Measurements from ENCODE around the gene FALEC.
A peak's percentile ranks its signal among the peaks of the same experiment; 100 is the strongest.

FALEC gene
- 0.31 to 0.34 reads per million in 2 donors for total RNA-seq

DNA sequence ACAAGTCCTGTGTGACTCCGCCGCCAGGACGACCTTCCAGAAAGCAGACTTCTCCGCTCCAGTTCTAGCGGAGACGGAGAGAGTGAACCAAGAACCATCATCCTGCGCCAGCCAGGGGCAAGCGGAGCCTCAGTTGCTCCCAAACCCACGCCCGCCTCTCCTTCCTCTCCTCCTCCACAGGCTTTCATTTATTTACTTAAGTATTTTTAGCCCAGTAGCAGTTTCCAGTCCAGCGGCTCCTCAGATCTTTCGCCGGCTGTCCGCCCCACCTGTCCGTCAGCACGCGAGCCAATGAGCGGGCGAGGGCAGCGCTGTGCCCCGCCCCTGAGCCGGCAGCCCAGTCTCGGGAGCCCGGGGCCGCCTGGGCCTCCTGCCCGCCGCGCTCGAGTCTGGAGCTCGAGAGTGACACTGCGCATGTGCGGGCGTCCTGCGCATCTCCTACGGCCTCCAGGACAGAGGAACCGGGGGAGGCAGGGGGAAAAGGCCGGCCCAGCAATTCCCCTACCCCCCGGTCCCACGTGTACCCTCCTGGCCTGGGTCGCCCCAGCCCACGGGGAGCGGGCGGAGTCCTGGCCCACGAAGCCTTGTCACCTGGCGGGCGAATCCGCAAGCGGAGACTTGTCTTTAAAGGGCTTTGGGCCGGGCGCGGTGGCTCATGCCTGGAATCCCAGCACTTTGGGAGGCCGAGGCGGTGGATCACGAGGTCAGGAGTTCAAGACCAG is at the start of gene FALEC:
Gene FALEC (plus strand): TSS at position 425 of the 722 bp plus-strand sequence.
- DNase-seq = peak; percentile 80 to 92 (median 88)

DNA sequence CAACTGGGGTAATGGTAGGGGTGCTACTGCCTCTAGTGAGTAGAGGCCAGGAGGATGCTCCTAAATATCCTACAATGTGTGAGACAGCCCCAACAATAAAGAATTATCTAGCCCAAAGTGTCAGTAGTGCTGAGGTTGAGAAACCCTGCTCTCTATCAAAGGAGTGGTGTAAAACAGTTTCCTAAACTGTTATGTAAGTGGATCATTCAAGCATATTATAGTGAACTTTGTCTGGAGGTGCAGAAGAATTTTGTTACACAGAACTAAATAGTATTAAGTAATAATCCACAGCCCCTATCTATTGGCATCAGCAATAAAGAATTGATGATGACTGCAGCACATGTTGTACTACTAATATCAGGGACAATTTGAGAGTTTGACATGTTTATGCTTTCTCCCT is 48.6 kb upstream of the FALEC start:
- no peak for DNase-seq

DNA sequence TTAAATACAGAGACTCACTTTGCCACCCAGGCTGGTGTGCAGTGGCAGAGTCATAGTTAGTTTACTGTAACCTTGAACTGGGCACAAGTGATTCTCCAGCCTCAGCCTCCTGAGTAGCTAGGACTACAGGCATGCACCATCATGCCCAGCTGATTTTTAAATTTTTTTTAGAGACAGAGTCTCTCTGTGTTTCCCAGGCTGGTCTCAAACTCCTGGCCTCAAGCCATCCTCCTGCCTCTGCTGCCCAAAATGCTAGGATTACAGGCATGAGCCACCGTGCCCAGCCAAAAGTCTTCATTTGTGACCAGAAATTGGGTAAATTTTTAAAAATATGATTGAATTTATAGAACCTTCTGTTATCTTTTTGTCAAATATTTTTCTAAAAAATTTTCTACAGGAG is 46.3 kb upstream of the FALEC start:
- no peak for DNase-seq

DNA sequence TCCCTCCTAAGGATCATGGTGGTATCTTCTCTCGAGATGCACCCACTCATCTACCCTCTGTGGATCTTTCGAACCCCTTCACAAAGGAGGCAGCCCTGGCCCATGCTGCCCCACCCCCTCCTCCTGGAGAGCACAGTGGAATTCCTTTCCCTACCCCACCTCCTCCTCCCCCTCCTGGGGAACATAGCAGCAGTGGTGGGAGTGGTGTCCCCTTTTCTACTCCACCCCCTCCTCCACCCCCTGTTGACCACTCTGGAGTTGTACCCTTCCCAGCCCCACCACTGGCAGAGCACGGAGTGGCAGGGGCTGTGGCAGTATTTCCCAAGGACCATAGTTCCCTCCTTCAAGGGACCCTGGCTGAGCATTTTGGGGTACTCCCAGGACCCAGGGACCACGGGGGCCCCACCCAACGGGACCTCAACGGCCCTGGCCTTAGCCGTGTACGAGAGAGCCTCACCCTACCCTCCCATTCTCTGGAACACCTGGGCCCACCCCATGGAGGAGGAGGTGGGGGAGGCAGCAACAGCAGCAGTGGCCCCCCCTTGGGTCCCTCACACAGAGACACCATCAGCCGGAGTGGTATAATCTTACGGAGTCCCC is 42.9 kb upstream of the FALEC start:
- DNase-seq = no peak

DNA sequence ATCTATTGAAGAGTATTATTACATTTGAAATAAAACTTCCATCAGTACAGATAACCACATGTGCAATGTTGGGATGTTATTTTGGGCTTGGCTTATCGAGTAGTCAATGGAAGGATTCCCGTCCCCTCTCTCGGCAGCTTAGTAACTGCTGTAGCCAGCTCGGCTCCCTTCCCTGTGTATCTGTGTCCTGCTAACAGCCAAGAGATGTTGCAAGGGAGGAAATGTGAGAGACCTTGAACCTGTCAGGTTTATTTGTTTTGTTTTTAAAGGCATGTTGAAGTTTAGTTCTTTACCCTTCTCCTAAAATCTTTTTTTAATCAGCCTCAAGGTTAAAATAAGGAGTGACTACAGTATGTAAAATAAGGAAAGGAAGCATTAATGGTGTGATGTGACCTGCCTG is 41.9 kb upstream of the FALEC start:
- DNase-seq = no peak

DNA sequence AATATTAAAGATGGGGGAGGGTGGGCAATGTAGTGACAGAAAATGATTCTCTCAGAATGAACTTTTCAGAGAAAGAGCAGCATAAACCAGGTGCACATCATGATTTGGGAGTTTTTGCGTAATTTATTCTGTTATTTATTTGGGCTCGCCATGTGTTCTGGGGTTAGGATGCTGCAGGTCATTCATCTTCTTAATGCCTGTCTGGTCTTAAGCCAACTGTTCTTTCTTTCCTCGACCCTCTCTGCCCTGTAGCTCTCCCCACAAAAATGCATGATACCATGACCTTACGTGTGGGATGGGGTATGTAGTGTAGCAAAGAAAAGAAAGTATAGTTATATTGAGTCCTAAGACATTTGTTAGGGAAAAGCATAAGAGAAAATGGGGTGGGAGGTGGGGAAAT is 40.7 kb upstream of the FALEC start:
- DNase-seq = no peak

DNA sequence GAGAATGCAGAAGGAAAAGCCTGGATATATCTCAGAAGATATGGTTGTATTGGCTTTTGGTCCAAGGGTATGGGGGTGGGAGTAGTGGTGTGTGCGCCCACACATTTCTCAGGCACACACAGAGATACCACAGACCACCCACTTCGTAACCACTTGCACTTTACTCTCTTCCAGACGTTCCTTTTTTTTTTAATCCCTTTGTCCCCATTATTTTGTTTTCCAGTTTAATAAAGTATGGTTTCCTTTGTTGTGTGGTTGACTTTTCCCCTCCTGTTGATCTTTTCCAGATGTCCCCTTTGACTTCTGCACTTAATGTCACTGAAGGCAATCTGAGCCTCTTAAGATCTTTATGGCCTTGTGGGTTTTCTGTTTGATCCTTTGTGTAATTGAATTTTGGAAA is 38.8 kb upstream of the FALEC start:
- no peak for DNase-seq

DNA sequence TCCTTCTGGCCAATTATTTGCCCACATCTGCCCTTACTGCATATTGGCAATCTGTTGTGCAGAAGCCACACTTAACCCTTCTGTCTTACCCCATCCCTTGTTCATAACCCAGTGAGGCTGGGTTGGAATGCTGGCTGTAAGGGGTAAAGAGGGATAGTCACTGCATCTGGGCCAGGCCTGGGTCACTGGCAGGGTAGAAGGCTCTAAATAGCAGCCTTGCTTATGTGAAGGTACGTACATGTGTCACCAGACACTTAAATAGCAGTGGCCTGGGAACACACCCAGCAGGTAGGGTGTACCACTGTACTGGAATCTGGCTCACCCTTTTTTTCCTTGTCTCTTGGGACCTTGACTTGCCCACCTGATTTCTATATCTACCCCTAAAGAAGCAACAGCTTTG is 38.2 kb upstream of the FALEC start:
- DNase-seq = no peak

DNA sequence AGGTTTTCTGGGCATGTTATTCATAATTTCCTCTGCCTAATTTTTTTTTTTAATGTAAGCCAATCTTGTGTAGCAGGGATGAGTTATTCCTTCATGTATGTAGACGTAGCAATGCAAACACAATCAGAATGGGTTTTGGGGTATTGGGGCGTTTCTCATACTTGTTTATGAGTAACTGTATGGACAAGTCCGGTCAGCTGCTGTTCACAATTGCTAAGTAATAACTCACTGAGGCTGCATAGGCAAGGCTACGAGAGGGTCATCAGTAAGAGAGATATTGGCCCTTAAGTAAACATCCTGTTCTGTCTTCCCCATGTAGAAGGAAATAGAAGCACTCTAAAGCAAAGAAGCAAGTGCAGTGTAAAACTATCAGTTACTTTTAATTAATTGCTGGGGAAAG is 37.8 kb upstream of the FALEC start:
- DNase-seq = no peak

DNA sequence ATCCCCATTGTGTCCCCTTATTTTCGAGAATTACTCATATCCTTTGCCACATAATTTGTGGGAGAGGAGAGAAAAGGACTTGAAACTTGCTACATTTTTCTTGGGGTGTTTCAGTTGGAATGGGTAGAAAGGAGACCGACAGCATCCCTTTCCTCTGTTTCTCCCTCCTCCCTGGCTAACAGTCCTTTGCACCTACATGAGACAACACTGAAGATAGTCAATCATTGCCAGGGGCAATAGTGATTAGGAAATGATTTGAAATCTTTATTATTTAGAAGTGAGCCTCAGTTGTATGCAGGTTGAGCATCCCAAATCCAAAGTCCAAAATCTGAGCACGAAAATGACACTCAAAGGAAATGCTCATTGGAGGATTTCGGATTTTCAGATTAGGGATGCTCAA is 36.2 kb upstream of the FALEC start:
- no peak for DNase-seq

DNA sequence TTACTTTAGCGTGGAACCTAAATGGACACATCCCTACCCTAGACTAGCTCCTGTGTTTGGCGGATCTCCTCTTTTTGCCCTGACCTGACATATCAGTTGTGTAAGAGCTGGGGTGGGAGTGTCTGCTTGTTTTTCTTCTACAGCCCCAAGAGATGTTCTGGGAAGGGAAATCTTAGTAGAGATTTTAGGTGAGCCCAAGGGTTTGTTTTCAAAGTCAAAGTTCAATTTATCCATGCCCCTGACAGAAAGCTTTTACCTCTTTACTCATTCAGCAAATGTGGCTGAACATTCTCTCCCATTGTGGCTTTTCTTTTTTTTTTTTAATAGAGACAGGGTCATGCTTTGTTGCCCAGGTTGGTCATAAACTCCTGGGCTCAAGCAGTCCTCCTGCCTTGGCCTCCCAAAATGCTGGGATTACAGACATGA is 35.6 kb upstream of the FALEC start:
- DNase-seq = no peak

DNA sequence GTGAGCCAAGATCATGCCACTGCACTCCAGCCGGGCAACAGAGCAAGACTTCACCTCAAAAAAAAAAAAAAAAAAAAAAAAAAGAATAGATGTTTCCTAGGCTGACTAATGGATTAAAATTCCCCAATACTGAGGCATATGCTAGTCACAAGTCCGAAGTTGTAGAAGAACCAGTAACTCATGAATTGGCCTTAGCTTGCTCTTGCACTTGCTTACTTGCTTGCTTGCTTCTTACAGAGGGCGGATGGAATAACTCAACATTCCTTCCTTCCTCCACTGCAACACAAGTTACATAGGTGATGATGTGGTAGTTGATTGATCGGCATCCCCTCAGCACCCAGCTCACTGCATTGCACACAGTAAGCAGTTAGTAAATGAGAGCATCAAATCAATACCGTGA is 31.1 kb upstream of the FALEC start:
- no peak for DNase-seq

DNA sequence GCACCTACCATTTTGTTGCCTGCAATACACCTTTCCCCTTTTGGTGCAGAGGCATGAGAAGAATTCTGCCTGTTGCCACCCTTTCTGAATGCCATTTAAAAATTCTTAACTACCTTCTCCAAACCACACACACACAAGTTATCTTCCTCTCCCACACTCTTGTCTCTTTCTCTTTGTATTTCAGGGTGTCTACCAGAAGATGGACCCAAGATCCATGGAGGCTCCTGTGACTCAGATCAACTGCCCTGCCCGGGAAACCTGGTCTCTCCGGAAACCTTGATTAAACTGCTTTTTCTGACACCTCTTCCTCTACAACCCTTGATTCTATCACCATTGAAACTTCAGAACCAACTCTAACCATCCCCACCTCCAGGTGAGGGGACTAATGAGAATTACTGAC is 30.7 kb upstream of the FALEC start:
- peak in 1 of 5 experiments; percentile 24 for DNase-seq

DNA sequence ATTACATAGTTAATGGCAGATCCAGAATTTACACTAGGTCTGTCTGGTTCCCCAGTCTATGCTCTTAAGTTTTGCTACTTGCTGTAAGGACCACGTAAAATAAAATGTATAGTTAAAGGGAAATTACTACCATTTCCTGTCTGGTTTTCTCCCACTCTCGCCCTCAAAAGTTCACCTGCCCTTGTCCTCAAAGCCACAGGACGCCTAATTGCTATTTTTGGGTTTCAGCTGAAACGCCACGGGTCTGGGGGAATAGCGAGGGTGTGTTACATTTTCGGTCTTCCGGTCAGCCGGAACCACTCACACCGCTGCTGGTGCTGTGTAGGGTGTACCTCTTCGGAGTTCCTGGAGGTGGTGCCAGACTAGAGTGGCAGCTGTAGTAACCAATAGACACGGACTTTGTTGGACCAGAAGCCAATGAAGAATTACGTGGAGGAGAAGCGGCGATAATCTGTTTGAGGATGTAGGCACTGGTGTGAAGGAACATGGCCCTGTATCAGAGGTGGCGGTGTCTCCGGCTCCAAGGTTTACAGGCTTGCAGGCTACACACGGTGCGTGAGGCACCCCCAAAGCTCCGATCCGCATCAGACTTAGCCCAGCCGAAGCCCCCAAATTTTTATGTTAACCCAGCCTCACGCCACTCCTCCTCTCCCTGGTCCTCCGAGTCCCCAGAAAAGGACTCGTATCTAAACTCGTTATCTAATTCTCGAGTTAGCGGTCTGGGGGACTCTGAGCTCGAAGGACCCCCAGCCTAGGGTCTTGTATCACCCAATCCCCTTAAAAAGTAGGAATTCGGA is 28.4 kb upstream of the FALEC start, which contains the start of gene TARS2:
Gene TARS2 (plus strand): TSS at position 454 of the 797 bp plus-strand sequence. CDS start 32 bp downstream, at position 486.
- peak; percentile 53 to 99 (median 90) for DNase-seq

DNA sequence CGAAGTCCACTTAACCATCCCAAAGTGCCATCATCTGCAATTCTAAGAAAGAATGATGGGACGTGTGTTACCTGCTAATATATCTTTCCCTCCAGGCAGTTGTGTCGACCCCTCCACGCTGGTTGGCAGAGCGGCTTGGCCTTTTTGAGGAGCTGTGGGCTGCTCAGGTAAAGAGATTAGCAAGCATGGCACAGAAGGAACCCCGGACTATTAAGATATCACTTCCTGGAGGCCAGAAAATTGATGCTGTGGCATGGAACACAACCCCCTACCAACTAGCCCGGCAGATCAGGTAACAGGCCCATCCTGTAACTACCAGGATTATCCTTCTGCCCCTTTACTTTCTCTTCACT is 27.8 kb upstream of the FALEC start:
- peak in 1 of 5 experiments; percentile 14 for DNase-seq

DNA sequence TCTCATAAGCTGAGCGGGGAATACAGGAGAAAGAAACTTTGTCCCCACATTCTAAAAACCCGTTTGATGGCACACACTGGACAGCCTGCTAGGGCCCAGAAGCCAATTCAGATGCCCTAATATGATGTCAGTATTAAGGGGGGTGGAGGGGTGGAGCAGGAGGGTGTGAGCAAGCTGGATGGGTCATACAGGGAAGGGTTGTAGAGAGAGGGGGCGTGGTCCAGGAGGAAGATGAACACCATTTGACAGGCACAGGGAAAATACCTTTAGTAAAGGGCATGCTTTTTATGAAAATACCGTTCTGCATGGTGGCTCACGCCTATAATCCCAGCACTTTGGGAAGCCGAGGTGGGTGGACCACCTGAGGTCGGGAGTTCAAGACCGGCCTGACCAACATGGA is 22.4 kb upstream of the FALEC start:
- DNase-seq = no peak

DNA sequence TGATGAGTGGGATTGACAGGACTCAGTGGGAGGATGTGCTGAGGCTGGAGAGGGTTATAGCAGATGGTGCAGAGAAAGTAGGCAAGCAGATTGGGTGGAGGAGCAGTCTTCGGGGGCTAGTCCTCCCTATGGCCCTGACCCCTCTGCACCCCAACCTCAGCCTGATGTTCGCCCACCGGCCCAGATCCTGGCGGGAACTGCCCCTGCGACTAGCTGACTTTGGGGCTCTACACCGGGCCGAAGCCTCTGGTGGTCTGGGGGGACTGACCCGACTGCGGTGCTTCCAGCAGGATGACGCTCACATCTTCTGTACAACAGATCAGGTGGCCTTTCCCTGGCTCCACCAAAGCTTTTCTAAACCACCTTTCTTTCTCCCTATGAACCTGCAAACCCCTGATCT is 17.2 kb upstream of the FALEC start:
- no peak for DNase-seq

DNA sequence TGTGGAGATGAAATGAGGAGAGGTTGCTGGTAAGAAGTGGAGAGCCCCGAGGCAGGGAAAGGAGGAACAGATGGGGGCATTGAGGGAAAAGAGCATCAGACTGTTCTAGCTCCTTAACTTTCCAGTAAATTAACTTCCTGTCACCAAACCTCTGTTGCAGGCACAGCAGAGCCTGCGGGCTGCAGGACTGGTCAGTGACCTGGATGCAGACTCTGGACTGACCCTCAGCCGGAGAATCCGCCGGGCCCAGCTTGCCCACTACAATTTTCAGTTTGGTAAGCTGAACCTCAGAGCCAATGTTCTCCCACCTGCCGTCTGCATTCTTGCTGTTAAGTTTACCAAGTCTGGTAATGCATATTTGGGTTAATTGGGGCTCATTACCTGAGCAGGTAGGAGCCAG is 10.1 kb upstream of the FALEC start:
- DNase-seq = no peak

DNA sequence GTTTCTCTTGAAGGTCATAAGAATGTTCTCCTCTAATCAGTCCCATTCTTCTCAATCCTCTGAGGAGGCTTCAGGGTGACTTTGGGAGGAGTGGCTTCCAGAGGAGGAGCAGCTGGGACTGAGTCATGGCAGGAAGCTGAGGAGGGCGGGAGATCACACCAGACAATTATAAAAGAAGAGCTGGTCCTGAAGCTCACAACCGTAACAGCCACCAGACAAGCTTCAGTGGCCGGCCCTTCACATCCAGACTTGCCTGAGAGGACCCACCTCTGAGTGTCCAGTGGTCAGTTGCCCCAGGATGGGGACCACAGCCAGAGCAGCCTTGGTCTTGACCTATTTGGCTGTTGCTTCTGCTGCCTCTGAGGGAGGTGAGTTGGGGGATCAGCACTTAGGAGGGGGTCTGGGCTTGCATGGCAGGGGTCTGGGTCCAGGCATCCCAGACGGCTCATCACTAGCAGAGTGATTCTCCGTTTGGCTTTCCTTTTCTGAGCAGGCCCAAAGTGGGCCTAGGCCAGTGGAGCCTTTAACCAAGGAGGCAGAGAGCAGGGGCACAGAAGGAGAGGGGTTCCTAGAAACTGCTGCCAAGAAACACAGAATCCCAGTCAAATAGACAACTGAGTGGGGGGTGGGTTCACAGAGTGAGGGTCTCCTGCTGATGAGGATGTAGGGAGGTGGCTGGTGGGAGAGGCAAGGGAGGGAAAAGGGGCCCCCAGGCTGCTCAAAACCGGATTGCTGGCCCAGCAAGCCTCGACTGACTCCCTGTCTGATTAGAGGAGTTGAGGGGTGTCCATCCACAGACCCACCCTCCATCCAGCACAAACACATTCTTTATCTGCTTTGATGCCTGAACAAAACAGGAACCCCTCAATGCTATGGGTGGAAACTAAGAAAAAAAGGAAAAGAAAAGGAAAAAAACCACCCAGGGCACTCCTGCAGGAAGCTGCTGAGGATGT is 7.4 kb upstream of the FALEC start, which contains the start of gene ECM1:
Gene ECM1 (plus strand): TSS at position 198 of the 953 bp plus-strand sequence. CDS start 101 bp downstream, at position 299.
- no peak for DNase-seq

DNA sequence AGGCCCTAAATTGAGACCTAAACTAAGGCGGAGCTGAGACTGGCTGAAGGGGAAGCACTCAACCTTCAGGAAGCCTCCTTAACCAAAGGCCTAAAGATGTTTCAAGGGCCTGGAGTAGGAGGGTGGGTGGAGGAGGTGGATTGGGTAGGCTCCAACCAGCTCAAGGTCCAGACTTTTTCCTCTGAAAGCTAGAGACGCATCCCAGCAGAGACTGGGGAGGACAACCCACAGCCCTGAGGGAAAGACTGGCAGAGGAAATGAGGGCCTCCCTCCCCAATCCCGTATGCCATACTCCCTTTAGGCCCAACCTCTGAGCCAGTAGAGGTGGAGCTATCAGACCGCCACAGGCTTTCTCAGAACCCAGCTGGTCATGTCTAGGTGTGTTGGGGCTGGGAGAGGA is 6.6 kb upstream of the FALEC start:
- no peak for DNase-seq

DNA sequence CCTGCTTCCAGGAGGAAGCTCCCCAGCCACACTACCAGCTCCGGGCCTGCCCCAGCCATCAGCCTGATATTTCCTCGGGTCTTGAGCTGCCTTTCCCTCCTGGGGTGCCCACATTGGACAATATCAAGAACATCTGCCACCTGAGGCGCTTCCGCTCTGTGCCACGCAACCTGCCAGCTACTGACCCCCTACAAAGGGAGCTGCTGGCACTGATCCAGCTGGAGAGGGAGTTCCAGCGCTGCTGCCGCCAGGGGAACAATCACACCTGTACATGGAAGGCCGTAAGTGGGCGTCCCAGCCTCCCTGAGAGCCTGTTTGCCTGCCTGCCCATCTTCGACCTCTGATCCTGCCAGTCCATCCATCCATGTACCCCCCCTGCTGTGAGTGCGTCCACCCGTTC is 4.0 kb upstream of the FALEC start:
- no peak for DNase-seq

DNA sequence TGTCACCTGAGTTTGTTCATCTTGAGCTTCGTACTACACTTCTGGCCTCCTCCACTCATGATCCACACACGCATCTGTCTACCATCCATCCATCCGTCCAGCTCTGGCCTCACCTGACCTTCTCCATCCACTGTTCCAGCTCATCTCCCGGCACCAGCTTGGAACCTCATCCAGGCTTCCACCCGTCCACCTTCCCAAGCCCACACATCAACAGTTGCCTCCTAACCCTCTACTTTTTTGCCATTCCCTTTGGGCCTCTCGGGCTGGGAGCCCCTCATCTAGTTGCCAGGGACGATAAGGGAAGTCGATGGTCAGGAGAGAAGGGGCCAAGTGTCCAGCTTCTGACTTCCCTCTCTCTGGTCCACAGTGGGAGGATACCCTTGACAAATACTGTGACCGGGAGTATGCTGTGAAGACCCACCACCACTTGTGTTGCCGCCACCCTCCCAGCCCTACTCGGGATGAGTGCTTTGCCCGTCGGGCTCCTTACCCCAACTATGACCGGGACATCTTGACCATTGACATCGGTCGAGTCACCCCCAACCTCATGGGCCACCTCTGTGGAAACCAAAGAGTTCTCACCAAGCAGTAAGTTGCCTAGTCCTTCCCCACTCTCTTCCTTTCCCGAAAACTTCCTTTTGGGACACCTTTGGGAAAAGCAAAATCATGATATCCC is 3.4 kb upstream of the FALEC start:
- DNase-seq = no peak

Data from T-helper 2 cell (primary cell).